ENCODE results near the gene LGR6. TPM values are rescaled to one million over a fixed set of nuclear protein-coding genes. Genes with fewer than 3 reads are reported as not detected.
A peak's percentile ranks its signal among the peaks of the same experiment; 100 is the strongest.
"Not testable (repeated sequence)": the region's sequence is repeated elsewhere in the genome, so short reads cannot be mapped to it uniquely, and the experiment has no call there.

LGR6 gene
- polyA plus RNA-seq, 12 donors, result 0.20 to 32.4 (median 1.5) TPM; not detected in 2

DNA sequence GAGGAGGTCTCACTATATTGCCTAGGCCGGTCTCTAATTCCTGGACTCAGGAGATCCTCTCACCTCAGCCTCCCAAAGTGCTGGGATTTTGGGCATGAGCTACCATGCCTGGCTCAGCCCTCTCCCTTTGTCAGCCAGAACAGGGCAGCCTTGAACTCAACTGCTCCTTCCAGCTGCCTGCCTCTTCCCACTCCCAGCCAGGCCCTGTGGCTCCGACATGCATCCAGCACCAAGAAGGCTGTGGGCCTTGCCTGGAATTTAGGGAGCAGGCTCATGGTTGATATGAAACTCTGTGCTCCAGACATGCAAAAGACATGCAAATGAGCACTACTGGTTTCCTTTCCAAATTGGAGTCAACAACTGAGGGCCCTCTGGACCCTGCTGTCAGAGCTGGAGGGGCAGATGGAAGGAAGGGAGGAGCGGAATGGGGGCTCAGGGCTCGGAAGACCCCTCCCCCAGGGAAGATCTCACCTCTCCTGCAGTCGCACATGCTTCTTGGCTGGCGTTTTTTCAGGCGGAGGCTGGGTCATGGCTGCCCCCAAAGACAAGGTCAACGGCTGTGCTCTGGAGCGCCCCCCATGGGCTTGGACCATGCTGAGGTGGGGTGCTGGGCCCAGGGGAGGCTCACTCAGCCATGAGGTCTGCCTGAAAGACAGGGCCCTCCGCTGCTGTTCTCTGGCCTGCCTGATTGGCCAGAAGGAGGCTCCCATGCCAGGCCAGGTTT is 34.6 kb upstream of the LGR6 start:
- no peak for DNase-seq

DNA sequence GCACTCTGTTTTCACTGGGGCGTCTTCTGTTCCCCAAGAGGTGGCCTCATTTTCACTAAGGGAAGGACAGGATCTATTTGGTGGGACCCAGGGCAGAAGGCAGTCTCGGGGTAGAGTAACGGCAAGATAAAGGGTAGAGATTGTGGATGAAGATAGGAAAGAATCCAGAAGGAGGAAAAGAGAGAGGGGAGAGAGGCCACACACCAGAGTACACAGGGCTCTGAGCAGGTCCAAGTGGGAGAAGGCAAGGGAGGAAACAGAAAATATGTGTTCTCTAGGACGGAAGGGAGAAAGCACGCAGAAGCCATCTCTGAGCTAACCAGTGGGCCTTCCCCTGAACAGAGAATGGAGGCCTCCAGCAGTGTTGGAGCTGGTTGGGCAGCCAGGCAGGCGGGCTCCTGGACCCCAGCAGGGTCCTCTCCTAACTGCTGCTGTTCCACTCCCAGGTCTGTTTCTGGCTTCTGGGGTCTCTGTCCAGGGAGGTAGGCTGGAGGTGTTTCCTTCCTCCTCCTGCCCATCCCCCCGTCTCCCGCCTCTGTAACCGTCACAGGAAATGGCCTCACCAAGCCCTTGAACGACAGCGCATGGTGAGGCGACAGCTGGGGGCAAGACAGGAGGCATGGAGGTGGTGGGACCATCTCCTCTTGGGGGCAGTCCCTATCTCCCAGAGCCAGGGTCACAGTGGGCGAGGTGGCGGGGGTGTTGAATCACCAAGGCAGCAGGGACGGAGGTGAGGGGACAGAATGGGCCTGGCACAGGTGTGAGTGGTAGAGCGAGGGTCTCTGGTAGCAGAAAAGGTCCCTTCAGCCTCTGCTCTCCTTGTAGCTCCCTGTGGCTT is 33.8 kb upstream of the LGR6 start:
- DNase-seq, result no peak

DNA sequence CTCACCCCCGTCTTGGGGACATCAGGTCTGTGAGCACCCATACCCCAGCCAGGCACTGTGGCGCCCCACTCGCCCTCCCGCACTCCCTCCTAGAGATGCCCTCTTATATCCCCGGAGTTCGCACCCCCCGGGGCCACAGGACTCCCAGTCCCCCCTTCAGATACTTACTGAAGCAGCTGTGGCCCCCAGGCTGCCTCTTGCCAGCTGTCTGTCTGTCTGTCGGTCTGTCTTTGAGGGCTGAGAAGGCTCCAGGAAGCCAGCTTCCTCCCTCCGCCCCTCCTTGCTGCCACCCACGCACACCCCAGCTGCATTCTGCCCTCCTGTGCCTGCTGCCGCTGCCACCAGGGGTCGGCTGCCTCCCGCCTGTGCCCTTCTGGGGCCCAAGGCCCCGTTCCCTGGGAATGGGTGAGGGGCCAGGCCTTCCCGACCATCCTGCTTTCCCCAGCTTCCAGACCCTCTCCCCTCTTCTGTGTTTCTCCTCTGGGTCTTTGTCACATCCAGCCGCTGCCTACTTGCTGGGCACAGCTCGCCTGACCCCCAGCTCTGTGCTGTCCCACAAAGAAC is 33.1 kb upstream of the LGR6 start, which contains the start of gene PTPN7:
Gene PTPN7 (minus strand): TSS at position 226 of the 564 bp plus-strand sequence. CDS start 1,200 bp downstream, outside the sequence.
- no peak for DNase-seq

DNA sequence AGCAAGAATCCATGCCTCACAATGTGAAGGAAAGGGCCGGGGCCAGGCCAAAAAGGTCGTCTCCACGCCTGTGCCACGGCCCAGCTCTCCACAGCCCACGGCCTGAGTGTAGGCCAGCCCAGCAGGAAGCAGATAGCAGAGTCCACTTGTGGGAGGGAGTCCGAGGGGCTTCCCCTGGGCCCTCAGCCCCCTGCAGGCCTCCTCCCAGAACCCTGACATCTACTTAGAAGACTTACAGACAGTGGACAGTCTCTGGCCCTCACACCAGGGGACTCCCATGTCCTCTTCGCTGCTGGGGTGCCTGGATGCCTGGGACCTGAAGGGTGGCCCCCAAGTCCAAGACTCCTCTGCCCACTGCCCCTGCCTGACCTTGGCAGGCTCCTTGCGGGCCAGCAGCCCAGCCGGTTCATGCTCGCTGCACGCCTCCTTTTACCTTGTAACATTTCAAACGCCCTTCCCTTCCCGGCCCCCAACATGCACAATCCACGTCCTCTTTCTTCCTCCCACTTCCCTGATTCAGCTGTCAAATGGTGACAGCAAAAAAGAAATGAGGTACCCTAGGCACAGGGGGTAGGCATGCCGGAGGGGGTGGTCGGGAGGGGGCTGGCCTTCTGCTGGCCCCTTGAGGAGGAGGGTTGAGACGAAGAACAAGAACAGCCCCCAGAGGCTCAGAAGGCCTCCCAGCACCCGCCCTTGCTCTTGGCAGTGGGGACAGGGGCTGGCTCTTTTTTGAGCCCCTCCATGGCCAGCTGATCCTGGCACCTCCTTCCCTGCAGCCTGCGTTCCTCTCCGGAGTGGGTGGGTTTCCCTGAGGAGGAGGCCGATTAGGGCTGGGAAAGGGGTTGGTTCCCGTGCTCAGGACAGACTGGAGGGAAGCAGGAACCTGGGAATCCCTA is 32.2 kb upstream of the LGR6 start:
- DNase-seq, result no peak

DNA sequence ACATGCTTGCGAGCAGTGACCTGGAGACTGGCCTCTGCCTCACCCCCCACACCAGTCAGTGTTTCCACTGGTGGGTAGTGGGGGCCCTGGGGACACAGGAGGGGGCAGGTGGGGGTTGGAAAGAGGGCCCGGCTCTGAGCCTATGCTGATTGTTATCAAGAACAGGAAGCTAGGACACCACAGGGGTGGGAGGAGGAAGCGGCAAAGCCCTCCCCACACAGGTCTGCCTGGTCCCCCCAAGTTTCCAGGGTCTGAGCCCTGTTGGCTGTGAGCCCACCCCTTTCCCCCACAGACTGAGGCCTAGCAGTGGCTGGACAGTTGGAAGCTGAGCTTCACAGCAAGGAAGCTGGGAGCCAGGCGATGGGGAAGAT is 31.6 kb upstream of the LGR6 start:
- no peak for DNase-seq

DNA sequence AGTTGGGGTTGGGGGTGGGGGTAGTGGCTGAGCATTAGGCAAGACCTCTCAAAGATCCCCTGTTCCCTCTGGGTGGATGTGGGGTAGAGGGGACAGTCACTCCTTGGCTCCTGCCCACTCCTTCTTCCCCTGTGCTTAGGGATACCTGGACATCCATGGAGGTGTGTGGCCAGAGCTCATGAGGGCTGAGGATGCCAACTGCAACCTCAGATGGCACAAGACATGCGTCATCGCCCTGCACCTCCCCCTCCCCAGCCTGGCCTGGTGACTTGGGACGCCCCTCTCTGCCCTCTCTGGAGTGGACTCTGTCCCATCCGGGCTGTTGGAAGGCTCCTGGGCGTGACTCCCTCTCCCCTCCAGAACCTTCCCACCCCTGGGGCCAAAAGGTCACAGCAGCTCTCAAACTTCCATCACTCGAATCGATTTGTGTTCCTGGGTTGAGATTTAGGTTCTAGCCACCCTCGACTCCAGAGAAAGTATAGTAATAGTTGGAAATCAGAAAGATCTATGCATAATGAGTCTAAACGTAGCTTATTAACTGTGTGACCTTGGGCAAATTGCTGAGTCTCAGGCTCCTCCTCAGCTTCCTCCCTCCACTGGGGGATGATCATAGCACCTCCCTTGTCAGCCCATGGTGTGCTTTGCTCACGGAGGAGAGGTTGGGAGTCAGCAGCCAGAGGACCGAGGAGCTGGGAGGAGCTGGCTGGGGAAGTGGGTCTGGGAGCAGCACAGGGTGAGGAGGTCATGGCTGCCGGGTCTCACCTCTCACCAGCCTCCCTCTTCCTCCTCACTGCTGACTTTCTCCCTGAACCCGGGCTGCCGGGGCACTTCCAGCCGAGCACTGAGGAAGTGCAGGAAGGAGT is 30.9 kb upstream of the LGR6 start:
- DNase-seq, result no peak

DNA sequence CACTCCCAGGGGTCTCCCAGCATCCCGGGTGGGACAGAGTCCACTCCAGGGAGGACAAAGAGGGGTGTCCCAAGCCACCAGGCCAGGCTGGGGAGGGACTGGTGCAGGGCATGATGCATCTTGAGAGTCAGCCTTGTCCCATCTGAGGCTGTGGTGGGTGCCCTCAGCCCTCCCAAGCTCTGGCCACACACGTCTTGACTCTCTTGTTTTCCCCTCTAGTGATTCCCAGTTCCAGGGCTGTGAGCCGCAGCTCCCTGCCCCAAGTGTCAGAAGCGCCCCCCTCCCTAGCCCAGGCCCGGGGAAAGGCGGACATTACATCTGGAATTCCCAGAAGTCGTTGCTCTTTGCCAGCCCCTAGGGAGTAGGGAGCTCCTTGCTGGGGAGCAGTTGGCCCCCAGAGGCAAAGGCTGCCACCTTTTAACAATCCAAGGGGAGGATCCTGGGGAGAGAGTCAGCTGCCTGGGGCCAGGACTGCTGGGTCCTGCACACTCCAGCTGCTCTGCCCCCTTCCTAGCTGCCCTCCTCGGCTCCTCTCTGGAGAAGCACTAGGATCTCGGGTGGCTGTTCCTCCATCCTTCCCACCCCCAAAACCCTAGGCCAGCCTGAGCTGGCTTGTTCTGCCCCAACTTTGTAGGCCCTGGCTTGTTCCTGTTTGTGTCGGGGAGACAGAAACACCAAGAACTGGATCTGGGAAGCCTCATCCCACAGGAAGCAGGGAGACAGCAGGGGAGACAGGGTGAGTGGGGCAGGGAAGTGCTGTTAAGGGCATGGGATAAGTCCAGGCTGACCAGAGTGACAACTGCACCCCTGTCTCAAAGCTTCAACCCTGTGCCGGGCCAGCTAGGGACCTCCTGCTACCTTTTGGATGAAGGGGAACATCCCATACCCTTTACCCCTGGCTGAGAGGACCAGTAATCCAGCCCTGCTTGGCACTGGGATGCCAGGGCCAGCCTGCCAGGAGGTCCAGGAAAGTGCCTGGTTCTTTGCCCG is 30.0 kb upstream of the LGR6 start:
- no peak for DNase-seq

DNA sequence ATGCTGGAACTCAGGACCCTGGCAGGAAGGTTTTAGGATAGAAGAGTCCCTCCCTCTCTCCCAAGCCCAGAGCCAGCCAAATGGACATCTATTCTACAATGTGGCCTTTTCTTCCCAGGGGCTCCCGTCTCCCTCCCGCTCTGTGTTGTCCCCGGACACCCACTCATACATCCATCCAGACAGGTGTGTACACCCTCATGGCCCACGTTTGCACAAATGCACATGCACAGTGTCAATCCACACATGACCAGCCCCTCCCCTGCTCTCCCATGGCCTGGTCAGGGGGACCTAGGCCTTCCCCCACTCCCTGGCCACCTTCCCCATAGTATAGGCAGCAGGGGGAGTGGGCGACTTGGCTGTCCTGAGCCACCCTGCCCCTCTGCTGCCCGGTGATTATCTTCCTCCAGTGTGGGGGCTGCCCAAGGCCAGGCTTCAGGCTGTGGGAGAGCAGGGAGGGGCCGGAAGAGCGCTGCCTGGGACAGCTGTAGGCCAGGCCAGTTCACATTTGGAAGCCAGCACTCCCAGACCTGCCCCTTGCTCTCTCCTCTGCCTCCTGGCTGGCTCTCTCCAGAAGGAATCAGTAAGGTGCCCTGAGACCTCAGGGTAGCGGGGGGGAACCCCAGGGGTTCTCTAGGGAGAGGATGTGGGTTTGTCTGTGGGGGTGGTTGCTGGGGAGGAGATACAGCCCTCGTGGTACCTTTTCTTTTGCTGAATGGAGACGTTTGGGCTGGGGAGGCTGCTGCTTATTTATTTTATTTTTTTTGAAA is 29.1 kb upstream of the LGR6 start:
- DNase-seq, result no peak

DNA sequence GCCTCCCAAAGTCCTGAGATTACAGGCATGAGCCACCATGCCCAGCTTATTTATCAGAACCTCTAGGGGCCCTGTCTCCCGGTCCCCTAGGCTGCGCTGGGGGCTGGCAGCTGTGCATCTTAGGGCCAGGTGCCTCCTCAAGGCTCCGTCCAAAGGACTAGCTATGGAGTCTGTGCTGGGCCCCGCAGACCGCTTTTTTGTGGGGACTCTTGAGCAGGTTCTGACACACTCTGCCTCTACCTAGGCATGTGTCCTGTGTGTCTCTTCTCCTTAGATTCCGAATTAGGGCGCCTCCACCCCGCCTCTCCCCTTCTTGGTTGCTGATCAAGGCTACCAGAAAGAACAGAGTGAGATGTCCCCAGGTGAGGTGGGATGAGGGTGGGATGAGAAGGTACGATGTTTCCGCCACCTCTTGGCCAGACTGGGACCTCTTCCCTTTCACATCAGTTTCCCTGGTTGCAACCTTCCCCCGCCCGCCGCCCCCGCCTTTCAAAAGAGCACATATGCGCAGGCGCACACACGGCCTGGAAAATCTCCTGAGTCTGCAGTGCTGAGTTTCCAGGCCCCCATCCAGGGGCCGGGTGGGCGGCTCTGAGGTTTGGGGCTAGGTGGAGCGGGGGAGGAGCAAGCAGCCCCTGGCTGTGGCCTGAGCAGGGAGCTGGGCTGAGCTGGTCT is 28.2 kb upstream of the LGR6 start:
- DNase-seq, result peak; percentile 86

DNA sequence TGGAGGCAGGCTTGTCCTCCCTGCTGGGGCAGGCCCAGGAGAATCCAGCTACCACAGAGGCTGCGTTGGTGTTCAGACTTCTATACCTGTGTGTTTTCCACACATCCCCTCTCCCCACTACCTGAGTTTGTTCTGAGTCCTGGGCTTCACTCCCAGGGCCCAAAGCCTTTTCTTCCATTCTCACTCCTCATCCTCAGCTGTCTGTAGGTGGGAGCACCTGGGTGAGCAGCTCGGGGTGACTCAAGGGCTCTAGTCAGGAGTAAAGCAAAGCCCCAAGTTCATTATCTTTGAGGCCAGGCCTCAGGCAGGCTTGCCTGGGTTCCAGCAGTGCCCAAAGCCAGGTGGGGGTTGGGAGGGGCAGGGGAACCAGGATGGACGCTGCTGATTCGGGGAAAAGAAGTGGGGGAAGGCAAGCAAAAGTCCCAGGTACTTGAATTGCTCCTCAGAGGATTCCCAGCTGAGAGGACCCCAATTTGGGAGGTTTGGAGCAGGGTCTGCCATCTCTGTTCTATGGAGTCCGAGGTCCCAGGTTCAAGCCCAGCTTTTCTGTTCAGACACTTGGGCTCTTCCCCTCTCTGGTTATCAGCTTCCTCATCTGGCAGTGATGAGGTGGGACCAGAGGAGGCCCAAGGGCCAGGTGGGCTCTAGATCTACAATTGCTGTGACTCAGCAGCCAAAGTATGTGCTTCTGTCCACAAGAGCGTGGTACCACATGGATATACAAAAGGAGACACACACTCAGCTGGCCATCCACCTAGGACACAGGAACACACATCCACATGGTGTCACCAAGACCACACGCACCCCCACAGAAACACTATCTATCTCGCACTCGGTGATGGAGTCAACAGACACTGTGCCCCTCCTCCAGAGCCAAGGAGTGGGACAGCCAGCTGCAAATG is 27.4 kb upstream of the LGR6 start:
- no peak for DNase-seq

DNA sequence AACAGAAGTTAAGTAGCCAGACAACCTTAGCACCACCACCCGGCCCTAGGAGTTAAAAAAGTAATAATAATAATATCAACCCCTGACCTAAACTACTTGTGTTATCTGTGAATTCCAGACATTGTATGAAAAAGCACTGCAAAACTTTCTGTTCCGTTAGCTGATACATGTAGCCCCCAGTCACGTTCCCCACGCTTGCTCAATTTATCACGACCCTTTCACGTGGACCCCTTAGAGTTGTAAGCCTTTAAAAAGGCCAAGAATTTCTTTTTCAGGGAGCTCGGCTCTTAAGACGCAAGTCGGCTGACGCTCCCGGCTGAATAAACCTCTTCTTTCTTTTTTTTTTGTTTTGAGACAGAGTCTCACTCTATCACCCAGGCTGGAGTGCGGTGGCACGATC is 26.5 kb upstream of the LGR6 start:
- not testable (repeated sequence) for DNase-seq

DNA sequence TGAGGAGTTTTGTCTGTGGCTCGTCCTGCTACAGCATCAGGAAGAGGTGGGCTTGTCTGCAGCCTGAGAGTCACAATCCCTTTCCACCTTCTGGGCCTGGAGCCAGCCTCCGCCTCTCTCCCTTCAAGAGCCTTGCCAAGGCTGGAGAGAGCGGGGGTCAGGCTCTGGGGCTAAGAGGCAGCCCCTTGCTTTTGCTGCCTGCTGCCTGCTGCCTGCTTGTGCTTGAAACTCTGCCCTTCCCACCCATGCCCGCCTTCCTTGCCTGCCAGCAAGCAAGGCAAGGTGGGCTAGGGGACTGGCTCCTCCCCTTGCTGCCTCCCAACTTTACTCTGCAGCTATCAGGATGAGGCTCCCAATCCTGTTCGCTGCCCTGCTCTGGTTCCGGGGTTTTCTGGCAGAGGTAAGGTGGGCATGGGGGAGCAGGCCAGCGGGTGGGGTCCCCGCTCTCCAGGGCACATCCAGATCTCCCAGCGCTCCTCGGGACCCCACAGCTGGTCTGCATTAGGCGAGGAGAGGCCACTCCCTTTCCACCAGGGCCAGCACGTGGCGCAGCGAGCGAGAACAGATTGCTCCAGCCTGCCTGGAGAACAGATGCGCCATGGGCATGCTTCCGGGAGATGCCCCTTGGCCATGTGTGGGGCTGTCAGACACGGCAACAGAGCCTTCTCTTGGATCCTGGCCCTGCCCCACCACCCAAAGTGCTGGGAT is 25.7 kb upstream of the LGR6 start:
- DNase-seq, result peak; percentile 59

DNA sequence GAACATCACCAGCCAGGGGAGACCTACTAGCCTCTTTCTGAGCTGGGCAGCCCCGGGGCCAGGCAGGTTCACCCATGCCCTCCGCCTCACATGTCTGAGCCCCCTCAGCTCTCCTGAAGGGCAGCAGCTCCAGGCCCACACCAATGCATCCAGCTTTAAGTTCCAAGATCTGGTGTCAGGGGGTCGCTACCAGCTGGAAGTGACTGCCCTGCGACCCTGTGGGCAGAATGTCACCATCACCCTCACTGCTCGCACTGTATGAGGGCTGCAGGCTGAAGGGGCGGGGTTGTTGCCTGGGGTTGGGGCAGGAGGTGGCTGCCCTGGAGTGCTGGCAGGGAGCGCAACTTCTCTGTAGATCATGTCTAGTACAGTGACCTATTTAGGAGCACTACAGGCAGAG is 24.7 kb upstream of the LGR6 start:
- DNase-seq, result no peak

DNA sequence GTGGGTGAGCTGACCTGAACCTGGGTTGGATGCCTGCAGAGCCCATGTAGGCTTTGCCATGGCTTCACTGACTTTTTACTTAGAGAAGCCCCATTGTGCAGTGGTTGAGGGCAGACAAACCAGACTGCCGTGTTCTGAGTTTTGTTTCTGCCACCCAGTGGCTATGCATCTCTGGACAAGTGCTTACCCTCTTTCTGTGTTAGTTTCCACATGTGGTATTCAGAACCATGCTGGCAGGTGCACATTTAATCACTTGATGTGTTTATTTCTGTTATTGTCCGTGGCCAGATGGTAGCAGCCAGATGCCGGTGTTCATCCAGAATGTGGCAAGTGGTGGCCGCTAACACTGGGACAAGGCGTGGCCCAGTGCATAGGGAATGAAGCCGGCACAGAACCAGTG is 22.9 kb upstream of the LGR6 start:
- no peak for DNase-seq

DNA sequence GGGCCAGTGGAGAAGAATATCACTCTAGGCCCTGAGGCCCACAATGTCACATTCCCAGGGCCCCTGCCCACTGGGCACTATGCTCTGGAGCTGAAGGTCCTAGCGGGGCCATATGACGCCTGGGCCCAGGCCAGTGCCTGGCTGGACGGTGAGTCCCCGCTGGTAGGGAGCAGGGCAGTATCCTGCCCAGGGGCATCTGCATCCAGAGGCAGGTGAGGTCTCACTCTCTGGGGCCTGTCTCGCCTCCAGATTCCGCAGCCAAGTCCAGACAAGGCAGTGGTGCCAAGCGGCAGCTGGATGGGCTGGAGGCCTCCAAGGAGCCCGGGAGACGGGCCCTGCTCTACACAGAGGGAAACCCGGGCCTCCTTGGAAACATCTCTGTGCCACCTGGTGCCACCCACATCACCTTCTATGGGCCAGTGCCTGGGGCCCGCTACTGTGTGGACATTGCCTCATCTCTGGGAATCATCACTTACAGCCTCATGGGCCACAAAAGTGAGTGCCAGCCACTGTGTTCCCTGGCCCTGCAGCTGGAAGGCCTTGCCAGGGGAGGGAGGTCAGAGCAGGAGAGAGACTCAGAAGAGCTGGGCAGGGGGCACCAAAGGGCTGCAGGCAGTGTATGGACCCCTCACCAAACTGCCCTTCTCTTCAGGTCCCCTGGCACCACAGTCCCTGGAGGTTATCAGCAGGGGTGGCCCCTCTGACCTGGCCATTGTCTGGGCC is 22.1 kb upstream of the LGR6 start:
- DNase-seq, result no peak

DNA sequence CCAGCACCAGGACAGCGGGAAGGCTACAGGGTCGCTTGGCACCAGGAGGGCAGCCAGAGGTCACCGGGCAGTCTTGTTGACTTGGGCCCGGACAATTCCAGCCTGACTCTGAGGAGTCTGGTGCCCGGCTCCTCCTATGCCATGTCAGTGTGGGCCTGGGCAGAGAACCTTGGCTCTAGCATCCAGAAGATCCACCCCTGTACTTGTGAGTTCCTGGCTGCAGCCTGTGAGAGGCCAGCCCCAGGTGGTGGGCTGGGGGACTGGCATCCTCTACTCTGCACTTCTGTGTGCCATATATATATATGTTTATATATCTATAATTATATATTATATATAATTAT is 21.6 kb upstream of the LGR6 start:
- no peak for DNase-seq
